Heart left ventricle (tissue), 16 donors: ENCODE measurements around the gene LRRC27. TPM values are rescaled to one million over a fixed set of nuclear protein-coding genes. Genes with fewer than 3 reads are reported as not detected.

Experiments used
- ATAC-seq, 4 donors: fragments of 200-7000 bp; cut with Tn5 transposase; one replicate each; pipeline ENCODE4 v1.9.1; 2020 to 2022; ENCODE audit warnings: moderate library complexity in 4 of 4, mild to moderate bottlenecking in 3 of 4, moderate number of reproducible peaks in 1 of 4
- DNase-seq, 5 donors: peaks; one replicate each; pipeline ENCODE4 v3.0.0-alpha.2; 2020
- H3K27ac ChIP-seq, 12 donors: fragments of 200-600 bp; sonication (generic) in 4 of 12; one replicate each; pipeline versions ENCODE4 v1.5.0 to v1.8.0; 2016 to 2022; ENCODE audit warnings: mild to moderate bottlenecking in 2 of 12
- H3K27me3 ChIP-seq, 9 donors: fragments of 200-600 bp; sonication (generic) in 2 of 9; one replicate each; pipeline versions ENCODE4 v1.5.1 to v1.8.0; 2016 to 2022; ENCODE audit warnings: mild to moderate bottlenecking in 3 of 9
- H3K36me3 ChIP-seq, 9 donors: fragments of 200-600 bp; sonication (generic) in 2 of 9; one replicate each; pipeline versions ENCODE4 v1.5.0 to v1.8.0; 2018 to 2022; ENCODE audit warnings: mild to moderate bottlenecking in 2 of 9
- H3K4me1 ChIP-seq, 12 donors: fragments of 200-600 bp; sonication (generic) in 4 of 12; one replicate each; pipeline versions ENCODE4 v1.5.0 to v1.8.0; 2016 to 2022; ENCODE audit warnings: mild to moderate bottlenecking in 3 of 12
- H3K4me3 ChIP-seq, 12 donors: fragments of 200-600 bp; sonication (generic) in 4 of 12; one replicate each; pipeline versions ENCODE4 v1.5.0 to v1.8.0; 2017 to 2022; ENCODE audit warnings: mild to moderate bottlenecking in 9 of 12, moderate library complexity in 4 of 12
- H3K9me3 ChIP-seq, 12 donors: fragments of 200-600 bp; sonication (generic) in 4 of 12; one replicate each; pipeline versions ENCODE4 v1.5.0 to v1.8.0; 2016 to 2022; ENCODE audit warnings: mild to moderate bottlenecking in 1 of 12
- POLR2A ChIP-seq, 2 donors: fragments of 450-650 bp; IDR thresholded peaks; one replicate each; pipeline ENCODE4 v1.6.1; 2017; ENCODE audit warnings: antibody characterized with exemption in 2 of 2, mild to moderate bottlenecking in 2 of 2, moderate library complexity in 2 of 2
- WGBS, 4 donors: extraction: QIAGEN DNeasy Blood & Tissue Kit in 2 of 4; methylation state at CpG; one replicate each; pipeline versions ENCODE4 v1.1.5 to v1.1.7; 2013 to 2018; 5-methylcytosine and 5-hydroxymethylcytosine counted together
- intact Hi-C, 10 donors: fragments of 100-400 bp; cut with DNase I; formaldehyde crosslinking; loops; one replicate each; pipeline versions ENCODE4 v1.11.1 to v1.14.2; 2022
- polyA plus RNA-seq, 2 donors: library from polyadenylated mRNA; stranded (reverse); fragments of 200-250 nt; gene quantifications; one replicate each; pipeline ENCODE4 v1.2.3, GENCODE V29; 2013
- total RNA-seq, 9 donors: library from RNA; depleted of rRNA in 2 of 9; stranded (reverse); fragments of >200 nt in 2 of 9; fragmentation: NEBNext Ultra II Directional in 3 of 9; extraction: Animal tissue kit (Norgen Biotek cat#: 25700) in 3 of 9; gene quantifications; one replicate each; pipeline versions ENCODE4 v1.1.0 to v1.2.4, GENCODE V29; 2016 to 2023
- TF ChIP-seq, protein P1 (sequence below), 12 donors: fragments of 200-600 bp; sonication (generic) in 4 of 12; IDR thresholded peaks; one replicate each; pipeline versions ENCODE4 v1.5.0 to v1.8.0; 2018 to 2022; ENCODE audit warnings: antibody characterized with exemption in 12 of 12, mild to moderate bottlenecking in 5 of 12
- donor health status: ischemic (EF 13 %, LVEDD 7.1; RV severe dilation, severe dysfunction).
- donor health status: healthy with polysubstance abuse.
- donor health status: DM: no; HTN: yes; CAD: no.
- donor health status: DM: no; HTN: no; CAD: no.
- donor health status: ischemic (EF 25% LVEDD 6.9; RV normal size, moderate dysfunction).
- donor health status: ischemic (EF 25% LVEDD 5.7; RV mildly dilated, moderate dysfunction).
- donor health status: healthy.
- donor health status: DM: yes; HTN: yes; CAD: no.
- donor health status: ischemic (EF 35%, LVEDD 5.7; RV mildly dilated, moderate dysfunction).
- donor health status: nonischemic (EF 11% LVEDD 7.7; RV severe dilation, severe dysfunction).
- donor health status: DM: yes; HTN: yes; CAD: no.
- donor health status: PGD.
- donor health status: ischemic (EF 29% LVEDD 5.4; RV normal size, mild dysfunction).
- donor health status: nonischemic (EF 23%, LVEDD 6.1; RV moderate dilation, normal function).

The LRRC27 gene
- total and polyA plus RNA-seq, 11 donors, result 2.6 to 8.9 (median 5.1) TPM

DNA sequence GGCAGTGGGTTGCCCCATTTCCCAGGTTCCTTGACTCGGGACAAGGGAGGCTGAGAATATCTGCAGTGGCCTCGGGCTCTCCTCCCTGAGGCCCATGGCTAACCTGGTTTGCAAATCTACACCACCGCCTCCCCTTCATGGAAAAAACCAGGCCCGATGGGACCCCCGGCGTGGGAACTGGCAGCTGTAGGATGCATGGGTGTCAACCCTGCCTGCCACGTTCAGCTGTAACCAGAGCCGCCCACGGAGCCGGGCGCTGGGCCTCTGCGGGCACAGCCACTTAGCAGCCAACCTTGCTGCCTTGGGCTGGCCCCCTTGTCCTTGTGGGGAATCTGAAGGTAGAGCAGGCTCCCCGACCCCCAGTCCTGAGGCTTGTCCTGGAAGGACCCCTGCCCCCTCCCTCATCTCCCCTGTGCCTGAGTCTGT, 66.6 kb downstream of the LRRC27 start:
- Histone ChIP-seq H3K4me3 (peak overlapping the region in 5 of 12 donors; percentile 78 to 95 (median 87)), H3K4me1 (peaks cover 0 to 69% (median 42%) of the 10 kb centered on the region in 12 donors), H3K27me3 (no peaks in the 10 kb centered on the region), H3K27ac (peak overlapping the region in 6 of 12 donors; percentile 75 to 92 (median 88)), H3K9me3 (no peaks in the 10 kb centered on the region), H3K36me3 (no peaks in the 10 kb centered on the region)
- WGBS, 4 donors, result 83 to 93% (median 88%) methylated on average over 2 to 13 of the region's 13 CpGs
- DNase-seq (peak in 3 of 5 donors; percentile 25 to 55 (median 27)), ATAC-seq (no peak)
- intact Hi-C loops, result loop anchor here in 3 of 10 donors (5.0 to 10.0 kb wide), 3 partner anchors 119 to 236 kb away; no protein-coding TSS in a partner anchor
- TF ChIP-seq POLR2A (IDR thresholded peaks at IDR 0.05), result no peak
- TF ChIP-seq, protein P1, sequence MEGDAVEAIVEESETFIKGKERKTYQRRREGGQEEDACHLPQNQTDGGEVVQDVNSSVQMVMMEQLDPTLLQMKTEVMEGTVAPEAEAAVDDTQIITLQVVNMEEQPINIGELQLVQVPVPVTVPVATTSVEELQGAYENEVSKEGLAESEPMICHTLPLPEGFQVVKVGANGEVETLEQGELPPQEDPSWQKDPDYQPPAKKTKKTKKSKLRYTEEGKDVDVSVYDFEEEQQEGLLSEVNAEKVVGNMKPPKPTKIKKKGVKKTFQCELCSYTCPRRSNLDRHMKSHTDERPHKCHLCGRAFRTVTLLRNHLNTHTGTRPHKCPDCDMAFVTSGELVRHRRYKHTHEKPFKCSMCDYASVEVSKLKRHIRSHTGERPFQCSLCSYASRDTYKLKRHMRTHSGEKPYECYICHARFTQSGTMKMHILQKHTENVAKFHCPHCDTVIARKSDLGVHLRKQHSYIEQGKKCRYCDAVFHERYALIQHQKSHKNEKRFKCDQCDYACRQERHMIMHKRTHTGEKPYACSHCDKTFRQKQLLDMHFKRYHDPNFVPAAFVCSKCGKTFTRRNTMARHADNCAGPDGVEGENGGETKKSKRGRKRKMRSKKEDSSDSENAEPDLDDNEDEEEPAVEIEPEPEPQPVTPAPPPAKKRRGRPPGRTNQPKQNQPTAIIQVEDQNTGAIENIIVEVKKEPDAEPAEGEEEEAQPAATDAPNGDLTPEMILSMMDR (IDR thresholded peaks at IDR 0.05), result no peak

DNA sequence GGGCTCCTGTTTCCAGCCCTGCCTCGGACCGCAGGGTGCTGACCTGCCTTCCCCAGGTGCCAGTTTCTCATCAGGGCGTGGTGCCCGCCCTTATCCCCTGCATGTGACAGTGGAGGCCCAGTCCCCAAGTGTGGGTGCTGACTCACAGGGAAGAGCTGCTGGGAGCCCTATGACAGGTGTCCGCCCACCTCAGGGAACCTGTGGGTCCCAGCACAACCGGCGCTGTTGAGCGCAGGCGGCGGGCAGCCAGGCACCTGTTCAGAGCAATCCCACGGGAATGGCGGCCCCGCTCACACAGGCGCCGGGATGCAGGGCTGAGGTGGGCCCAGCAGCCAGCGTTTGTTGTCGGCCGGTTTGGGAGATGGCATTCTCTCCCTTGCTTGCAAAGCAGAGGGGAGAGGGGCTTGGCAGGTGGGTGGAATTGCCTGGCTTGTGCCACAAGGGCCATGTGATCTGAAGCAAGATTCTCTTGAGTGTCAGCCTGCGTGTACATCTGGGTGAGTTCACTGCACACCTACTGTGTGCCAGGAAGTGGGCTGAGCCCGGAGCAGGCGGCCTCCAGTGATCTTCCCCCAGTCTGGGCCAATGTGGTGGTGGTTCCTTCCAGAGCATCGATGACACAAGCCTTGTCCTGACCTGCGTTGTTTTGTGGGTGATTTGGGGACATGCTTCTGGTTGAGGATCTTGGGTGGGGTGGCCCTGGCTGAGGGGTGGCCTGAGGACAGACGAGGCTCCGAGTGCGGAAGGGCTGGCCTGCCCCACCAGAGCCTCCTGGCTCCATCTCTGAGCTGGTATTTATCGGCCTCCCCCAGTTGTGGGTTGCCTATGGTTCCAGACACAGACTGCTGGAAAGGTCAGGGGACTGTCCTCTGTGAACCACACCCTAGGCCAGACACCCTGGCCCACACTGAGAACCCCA, 67.4 kb downstream of the LRRC27 start:
- Histone ChIP-seq H3K4me3 (no peak overlapping the region), H3K27me3 (no peaks in the 10 kb centered on the region), H3K4me1 (peaks cover 0 to 69% (median 42%) of the 10 kb centered on the region in 12 donors), H3K9me3 (no peaks in the 10 kb centered on the region), H3K36me3 (no peaks in the 10 kb centered on the region), H3K27ac (peak overlapping the region in 3 of 12 donors; percentile 68 to 92 (median 75))
- intact Hi-C loops, result loop anchor here in 3 of 10 donors (5.0 to 10.0 kb wide), 3 partner anchors 118 to 235 kb away; no protein-coding TSS in a partner anchor
- peak in 3 of 5 donors; percentile 23 to 51 (median 24) for DNase-seq
- ATAC-seq, result no peak
- no peak for TF ChIP-seq POLR2A (IDR thresholded peaks at IDR 0.05)
- TF ChIP-seq, protein P1 (IDR thresholded peaks at IDR 0.05), result no peak
- 89 to 93% (median 91%) methylated on average over 18 to 27 of the region's 27 CpGs for WGBS, 4 donors

DNA sequence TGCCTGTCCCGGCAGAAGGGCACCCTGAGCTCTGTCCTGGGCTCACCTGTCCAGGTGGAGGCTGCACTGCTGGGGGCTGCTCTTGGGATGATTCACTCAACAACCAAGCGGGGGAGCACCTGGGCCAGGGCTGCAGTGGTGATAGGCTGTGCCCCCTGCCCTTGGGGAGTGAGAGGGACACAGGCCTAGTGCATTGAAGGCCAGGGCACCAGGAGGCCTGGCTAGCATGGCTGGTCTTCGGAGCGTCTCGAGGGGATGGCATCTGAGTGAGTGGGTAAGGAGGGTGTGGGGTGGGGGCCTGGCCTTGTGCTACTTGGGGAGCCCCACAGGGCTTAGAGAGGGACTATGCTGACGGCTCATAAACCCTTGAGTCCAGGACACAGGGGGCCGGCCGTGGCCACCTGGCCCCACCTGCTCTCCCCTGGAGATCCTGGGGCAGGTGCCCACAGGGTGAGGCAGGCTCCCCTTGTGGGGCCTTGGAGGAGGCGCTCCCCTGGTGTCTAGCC, 68.1 kb downstream of the LRRC27 start:
- 86 to 98% (median 91%) methylated on average over 5 to 9 of the region's 9 CpGs for WGBS, 4 donors
- intact Hi-C loops, result no loop called here
- no peak for TF ChIP-seq POLR2A (IDR thresholded peaks at IDR 0.05)
- peaks cover 0 to 64% (median 42%) of the 10 kb centered on the region in 12 donors for H3K4me1 ChIP-seq
- H3K27me3 ChIP-seq, result no peaks in the 10 kb centered on the region
- peak overlapping the region; percentile 34 to 84 (median 68) for H3K27ac ChIP-seq
- DNase-seq (peak in 3 of 5 donors; percentile 21 to 48 (median 28)), ATAC-seq (no peak)
- no peak overlapping the region for H3K4me3 ChIP-seq
- no peaks in the 10 kb centered on the region for H3K9me3 ChIP-seq
- H3K36me3 ChIP-seq, result peaks cover 0 to 6% (median 3%) of the 10 kb centered on the region in 9 donors

DNA sequence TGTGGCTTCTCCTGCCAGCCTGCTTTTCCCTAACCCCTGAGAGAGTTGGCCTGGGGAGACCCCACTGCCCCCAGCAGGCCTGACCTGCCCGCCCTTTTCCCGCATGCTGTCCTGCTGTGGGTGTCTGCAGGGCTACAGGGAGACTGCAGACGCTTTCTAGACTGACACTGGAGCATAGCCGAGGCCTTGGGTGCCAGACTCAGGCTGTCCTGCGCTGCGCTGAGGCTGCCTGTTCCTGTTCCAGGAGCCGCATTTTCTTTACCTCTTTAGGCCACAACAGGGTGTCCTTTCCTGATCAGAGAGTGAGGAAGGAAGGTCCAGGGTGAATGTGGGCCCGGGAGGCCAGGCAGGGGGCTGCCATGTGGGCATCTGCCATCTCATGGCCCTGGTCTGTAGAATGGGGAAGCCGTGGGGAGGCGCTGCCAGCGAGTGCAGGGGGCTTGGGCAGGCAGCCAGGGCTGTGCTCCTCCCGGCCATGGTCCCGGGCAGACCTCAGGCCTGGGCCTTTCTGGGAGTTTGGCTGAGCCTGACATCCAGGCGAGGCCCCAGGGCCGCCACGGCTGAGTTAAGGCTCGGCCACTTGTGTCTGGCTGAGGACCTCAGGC, 68.7 kb downstream of the LRRC27 start:
- WGBS, 4 donors, result 53 to 63% (median 59%) methylated on average over 13 to 17 of the region's 17 CpGs
- peak in 3 of 5 donors; percentile 30 to 62 (median 33) for DNase-seq
- TF ChIP-seq, protein P1 (IDR thresholded peaks at IDR 0.05), result no peak
- TF ChIP-seq POLR2A (IDR thresholded peaks at IDR 0.05), result no peak
- intact Hi-C loops, result no loop called here
- no peaks in the 10 kb centered on the region for H3K27me3 ChIP-seq
- peaks cover 0 to 12% (median 8%) of the 10 kb centered on the region in 9 donors for H3K36me3 ChIP-seq
- H3K4me1 ChIP-seq, result peaks cover 0 to 58% (median 37%) of the 10 kb centered on the region in 12 donors
- no peaks in the 10 kb centered on the region for H3K9me3 ChIP-seq
- no peak overlapping the region for H3K4me3 ChIP-seq
- peak in 2 of 4 donors; percentile 7 to 23 for ATAC-seq
- peak overlapping the region; percentile 34 to 84 (median 68) for H3K27ac ChIP-seq
